Glutamatergic neuron (in vitro differentiated cells): ENCODE data around the gene TPH1. TPM values are rescaled to one million over a fixed set of nuclear protein-coding genes. Genes with fewer than 3 reads are reported as not detected.

Source experiments
- DNase-seq: peaks from one replicate; pipeline ENCODE4 v3.0.0; 2022
- H3K27ac Mint-ChIP-seq: one replicate; pipeline ENCODE4 v1.8.0; 2020; ENCODE audit warnings: mild to moderate bottlenecking, mixed read lengths, inconsistent platforms; ENCODE audit not compliant: unreplicated experiment
- H3K27me3 Mint-ChIP-seq: one replicate; pipeline ENCODE4 v1.8.0; 2020; ENCODE audit warnings: mild to moderate bottlenecking, moderate library complexity, mixed read lengths, inconsistent platforms; ENCODE audit not compliant: unreplicated experiment
- H3K36me3 Mint-ChIP-seq: one replicate; pipeline ENCODE4 v1.8.0; 2020; ENCODE audit warnings: mild to moderate bottlenecking, mixed read lengths, inconsistent platforms; ENCODE audit not compliant: unreplicated experiment
- H3K4me1 Mint-ChIP-seq: one replicate; pipeline ENCODE4 v1.8.0; 2020; ENCODE audit warnings: mild to moderate bottlenecking, low read depth, mixed read lengths, inconsistent platforms; ENCODE audit not compliant: unreplicated experiment
- H3K4me3 Mint-ChIP-seq: one replicate; pipeline ENCODE4 v1.8.0; 2020; ENCODE audit warnings: mild to moderate bottlenecking, mixed read lengths, inconsistent platforms; ENCODE audit not compliant: unreplicated experiment
- H3K9me3 Mint-ChIP-seq: one replicate; pipeline ENCODE4 v1.8.0; 2020; ENCODE audit warnings: mild to moderate bottlenecking, moderate library complexity, mixed read lengths, inconsistent platforms; ENCODE audit not compliant: unreplicated experiment
- CTCF ChIP-seq: fragments of 200-600 bp; sonication (generic); IDR thresholded peaks from one replicate; pipeline ENCODE4 v1.5.0; 2021; ENCODE audit not compliant: partially characterized antibody, unreplicated experiment
- total RNA-seq: library from RNA; stranded (reverse); fragmentation: NEBNext Ultra II Directional; extraction: Animal tissue kit (Norgen Biotek cat#: 25700); gene quantifications from one replicate; pipeline ENCODE4 v1.2.1, GENCODE V29; 2021; ENCODE audit not compliant: unreplicated experiment

Gene TPH1
- total RNA-seq, 1 donor from 2014 or later, result 0.83 TPM

- Mint-ChIP-seq H3K4me3 (no peak overlapping the region), H3K27ac (no peak overlapping the region), H3K4me1 (no peaks in the 10 kb centered on the region), H3K27me3 (no peaks in the 10 kb centered on the region), H3K36me3 (peaks cover 4% of the 10 kb centered on the region), H3K9me3 (no peaks in the 10 kb centered on the region)
- DNase-seq, result no peak
- no peak for TF ChIP-seq CTCF
Measured at GRCh38 chr11:18081551-18081950, 35.5 kb upstream of the TPH1 start.

GRCh38 chr11:18080451-18080850 is 34.4 kb upstream of the TPH1 start:
- Mint-ChIP-seq H3K9me3 (no peaks in the 10 kb centered on the region), H3K27me3 (no peaks in the 10 kb centered on the region), H3K4me1 (no peaks in the 10 kb centered on the region), H3K36me3 (peaks cover 4% of the 10 kb centered on the region), H3K27ac (no peak overlapping the region), H3K4me3 (no peak overlapping the region)
- DNase-seq, result no peak
- TF ChIP-seq CTCF, result no peak

GRCh38 chr11:18078909-18079308 is 32.8 kb upstream of the TPH1 start:
- no peaks in the 10 kb centered on the region for H3K9me3 Mint-ChIP-seq
- H3K27ac Mint-ChIP-seq, result no peak overlapping the region
- H3K4me1 Mint-ChIP-seq, result no peaks in the 10 kb centered on the region
- TF ChIP-seq CTCF, result no peak
- peaks cover 1% of the 10 kb centered on the region for H3K27me3 Mint-ChIP-seq
- DNase-seq, result no peak
- no peak overlapping the region for H3K4me3 Mint-ChIP-seq
- H3K36me3 Mint-ChIP-seq, result peaks cover 4% of the 10 kb centered on the region

GRCh38 chr11:18075444-18075843 is 29.4 kb upstream of the TPH1 start:
- H3K27ac Mint-ChIP-seq, result no peak overlapping the region
- TF ChIP-seq CTCF, result no peak

GRCh38 chr11:18071098-18071705 is 25.1 kb upstream of the TPH1 start:
- Mint-ChIP-seq H3K27me3 (peaks cover 1% of the 10 kb centered on the region), H3K4me3 (no peak overlapping the region), H3K27ac (no peak overlapping the region), H3K4me1 (no peaks in the 10 kb centered on the region), H3K36me3 (no peaks in the 10 kb centered on the region), H3K9me3 (no peaks in the 10 kb centered on the region)
- DNase-seq, result no peak
- TF ChIP-seq CTCF, result no peak

More at GRCh38 chr11:18075444-18075843, 29.4 kb upstream of the TPH1 start:
- Mint-ChIP-seq H3K27me3 (peaks cover 1% of the 10 kb centered on the region), H3K4me3 (no peak overlapping the region), H3K36me3 (peaks cover 4% of the 10 kb centered on the region), H3K9me3 (no peaks in the 10 kb centered on the region), H3K4me1 (no peaks in the 10 kb centered on the region)
- no peak for DNase-seq
